HG02763 (cell line): ENCODE measurements around the gene ADGRB3.
"Not testable (repeated sequence)": the region's sequence is repeated elsewhere in the genome, so short reads cannot be mapped to it uniquely, and the experiment has no call there.

Experiments used
- ATAC-seq: cut with Tn5 transposase; IDR thresholded peaks from one replicate; pipeline ENCODE4 v1.9.1; 2021; ENCODE audit warnings: mild to moderate bottlenecking, moderate library complexity; ENCODE audit not compliant: unreplicated experiment

ADGRB3 gene

GRCh38 chr6:69102416-69102815 lies 467.3 kb downstream of the ADGRB3 start:
- no peak for ATAC-seq

GRCh38 chr6:69105288-69105687 lies 470.2 kb downstream of the ADGRB3 start:
- ATAC-seq = no peak

- ATAC-seq = no peak
These were observed 471.4 kb downstream of the ADGRB3 start for GRCh38 chr6:69106511-69106910.

- ATAC-seq = no peak
These were observed 476.2 kb downstream of the ADGRB3 start for GRCh38 chr6:69111301-69111700.

GRCh38 chr6:69116658-69117057 lies 481.6 kb downstream of the ADGRB3 start:
- no peak for ATAC-seq

- not testable (repeated sequence) for ATAC-seq
These were observed 486.7 kb downstream of the ADGRB3 start for GRCh38 chr6:69121461-69122406.

GRCh38 chr6:69122407-69122773 lies 487.3 kb downstream of the ADGRB3 start:
- ATAC-seq = no peak

- ATAC-seq = no peak
These were observed 493.3 kb downstream of the ADGRB3 start for GRCh38 chr6:69128411-69128810.

- ATAC-seq = no peak
These were observed 494.0 kb downstream of the ADGRB3 start for GRCh38 chr6:69129046-69129445.

- no peak for ATAC-seq
These were observed 500.8 kb downstream of the ADGRB3 start for GRCh38 chr6:69135927-69136326.

GRCh38 chr6:69138148-69138547 lies 503.1 kb downstream of the ADGRB3 start:
- no peak for ATAC-seq

- no peak for ATAC-seq
These were observed 503.9 kb downstream of the ADGRB3 start for GRCh38 chr6:69138893-69139494.

- no peak for ATAC-seq
These were observed 510.0 kb downstream of the ADGRB3 start for GRCh38 chr6:69145062-69145461.

- no peak for ATAC-seq
These were observed 511.3 kb downstream of the ADGRB3 start for GRCh38 chr6:69146385-69146784.

- ATAC-seq = no peak
These were observed 520.4 kb downstream of the ADGRB3 start for GRCh38 chr6:69155467-69155866.

GRCh38 chr6:69162811-69163210 lies 527.7 kb downstream of the ADGRB3 start:
- no peak for ATAC-seq

- ATAC-seq = no peak
These were observed 529.6 kb downstream of the ADGRB3 start for GRCh38 chr6:69164564-69165229.

GRCh38 chr6:69179681-69180080 lies 544.6 kb downstream of the ADGRB3 start:
- no peak for ATAC-seq

- ATAC-seq = no peak
These were observed 545.4 kb downstream of the ADGRB3 start for GRCh38 chr6:69180361-69181067.

- ATAC-seq = no peak
These were observed 546.9 kb downstream of the ADGRB3 start for GRCh38 chr6:69181964-69182363.

- no peak for ATAC-seq
These were observed 550.2 kb downstream of the ADGRB3 start for GRCh38 chr6:69185276-69185675.
